PC-3 (cell line): ENCODE measurements around the gene ARL14EP. TPM values are rescaled to one million over a fixed set of nuclear protein-coding genes. Genes with fewer than 3 reads are reported as not detected.
A peak's percentile ranks its signal among the peaks of the same experiment; 100 is the strongest.

Experiments
- ATAC-seq: fragments of 200-7000 bp; cut with Tn5 transposase; 2 replicates; pipeline ENCODE4 v1.9.1; 2020; ENCODE audit warnings: mild to moderate bottlenecking, moderate library complexity
- Bru-seq: library from RNA; stranded (reverse); fragments of 400-500 nt; gene quantifications from one replicate; lab custom pipeline; 2021; lab: Mats Ljungman, UMichigan
- BruChase-seq, 2 experiments: library from RNA; stranded (reverse); fragments of 400-500 nt; gene quantifications; one replicate each; lab custom pipeline; 2021; lab: Mats Ljungman, UMichigan
- BruUV-seq: library from RNA; stranded (reverse); fragments of 400-500 nt; replicated peaks from 2 replicates; lab custom pipeline; 2021; lab: Mats Ljungman, UMichigan
- CTCF ChIA-PET: fragments of 300-600 bp; sonication (Branson Sonifier 250); formaldehyde crosslinking; loops from one replicate; lab custom pipeline; 2022; ENCODE audit warnings: antibody characterized with exemption; lab: Charles Lee
- POLR2A ChIA-PET: fragments of 300-600 bp; sonication (Branson Sonifier 250); formaldehyde crosslinking; loops from one replicate; lab custom pipeline; 2022; ENCODE audit warnings: antibody characterized with exemption; ENCODE audit not compliant: unreplicated experiment; lab: Charles Lee
- DNase-seq: peaks from one replicate; pipeline ENCODE4 v3.0.0-alpha.2; 2015
- H2AFZ ChIP-seq: fragments of 300-600 bp; sonication (generic); 2 replicates; pipeline ENCODE4 v1.6.0; 2016; ENCODE audit warnings: antibody characterized with exemption, low read length
- H3F3A ChIP-seq: fragments of 300-600 bp; sonication (generic); one replicate; pipeline ENCODE4 v1.6.0; 2017; ENCODE audit warnings: antibody characterized with exemption, low read length, control low read depth, mild to moderate bottlenecking; ENCODE audit not compliant: unreplicated experiment
- H3K27ac ChIP-seq: fragments of 300-600 bp; sonication (generic); 2 replicates; pipeline ENCODE4 v1.5.1; 2016; ENCODE audit warnings: mild to moderate bottlenecking, low read length
- H3K27me3 ChIP-seq: fragments of 300-600 bp; sonication (generic); 2 replicates; pipeline ENCODE4 v1.6.1; 2016; ENCODE audit warnings: low read length, mixed read lengths
- H3K36me3 ChIP-seq: fragments of 300-600 bp; sonication (generic); 2 replicates; pipeline ENCODE4 v1.6.1; 2016; ENCODE audit warnings: low read depth, mixed run types, low read length, mixed read lengths
- H3K4me1 ChIP-seq: fragments of 300-600 bp; sonication (generic); 2 replicates; pipeline ENCODE4 v1.5.1; 2016; ENCODE audit warnings: low read length; ENCODE audit not compliant: insufficient read depth
- H3K4me2 ChIP-seq: fragments of 300-600 bp; sonication (generic); 2 replicates; pipeline ENCODE4 v1.6.0; 2016; ENCODE audit warnings: low read length
- H3K4me3 ChIP-seq: fragments of 300-600 bp; sonication (generic); 2 replicates; pipeline ENCODE4 v1.5.1; 2016; ENCODE audit warnings: mild to moderate bottlenecking, low read length, mixed read lengths
- H3K79me2 ChIP-seq: fragments of 300-600 bp; sonication (generic); 2 replicates; pipeline ENCODE4 v1.6.1; 2017; ENCODE audit warnings: low read length, mixed read lengths
- H3K9ac ChIP-seq: fragments of 300-600 bp; sonication (generic); 2 replicates; pipeline ENCODE4 v1.6.0; 2016; ENCODE audit warnings: mild to moderate bottlenecking, low read length
- H3K9me2 ChIP-seq: fragments of 300-600 bp; sonication (generic); replicated peaks from 2 replicates; pipeline ENCODE4 v1.6.1; 2016; ENCODE audit warnings: mixed run types, low read length, mixed read lengths
- H3K9me3 ChIP-seq: fragments of 300-600 bp; sonication (generic); 2 replicates; pipeline ENCODE4 v1.6.1; 2016; ENCODE audit warnings: low read length, mixed read lengths
- H4K20me1 ChIP-seq: fragments of 300-600 bp; sonication (generic); 2 replicates; pipeline ENCODE4 v1.6.1; 2016; ENCODE audit warnings: low read length, mixed read lengths
- CTCF ChIP-seq: fragments of 300-600 bp; sonication (generic); conservative IDR thresholded peaks from 2 replicates; pipeline ENCODE4 v1.5.1; 2017; ENCODE audit warnings: antibody characterized with exemption, low read depth, mild to moderate bottlenecking, low read length
- EZH2 ChIP-seq: fragments of 300-600 bp; sonication (generic); IDR thresholded peaks from one replicate; pipeline ENCODE4 v1.6.1; 2017; ENCODE audit warnings: antibody characterized with exemption, mild to moderate bottlenecking, low read length; ENCODE audit not compliant: unreplicated experiment
- EZH2phosphoT487 ChIP-seq: fragments of 300-600 bp; sonication (generic); IDR thresholded peaks from 2 replicates; pipeline ENCODE4 v1.6.1; 2018; ENCODE audit warnings: mild to moderate bottlenecking, antibody characterized with exemption, low read length, borderline replicate concordance
- intact Hi-C: fragments of 100-400 bp; cut with micrococcal nuclease; formaldehyde crosslinking; loops from 2 replicates; pipeline ENCODE4 v1.9.0; 2023
- long read RNA-seq: library from polyadenylated mRNA; unstranded; transcript quantifications from one replicate; pipeline ENCODE4 v2.0.0, GENCODE V29; 2021; ENCODE audit not compliant: unreplicated experiment
- total RNA-seq: library from RNA; depleted of rRNA; stranded (reverse); fragments of >200 nt; gene quantifications from 2 replicates; pipeline ENCODE4 v1.2.3, GENCODE V29; 2014; rRNA removed

Gene ARL14EP
- total RNA-seq (8.4 and 10.7 TPM in 2 replicates), Bru-seq, nascent RNA (percentile 88 among the genes with signal in this experiment), BruChase-seq, experiment 1, labeled RNA remaining after a 6-hour chase (percentile 82 among the genes with signal in this experiment), BruChase-seq, experiment 2, labeled RNA remaining after a 2-hour chase (percentile 90 among the genes with signal in this experiment)
- long read RNA-seq, transcript ARL14EP-201 (4 exons, 2,430 nt), result major isoform, 73 of 84 reads
- long read RNA-seq, partial matches to known transcripts, result 6 of 84 reads
- long read RNA-seq, other reads (novel, unspliced or antisense), result 4 of 84 reads

DNA sequence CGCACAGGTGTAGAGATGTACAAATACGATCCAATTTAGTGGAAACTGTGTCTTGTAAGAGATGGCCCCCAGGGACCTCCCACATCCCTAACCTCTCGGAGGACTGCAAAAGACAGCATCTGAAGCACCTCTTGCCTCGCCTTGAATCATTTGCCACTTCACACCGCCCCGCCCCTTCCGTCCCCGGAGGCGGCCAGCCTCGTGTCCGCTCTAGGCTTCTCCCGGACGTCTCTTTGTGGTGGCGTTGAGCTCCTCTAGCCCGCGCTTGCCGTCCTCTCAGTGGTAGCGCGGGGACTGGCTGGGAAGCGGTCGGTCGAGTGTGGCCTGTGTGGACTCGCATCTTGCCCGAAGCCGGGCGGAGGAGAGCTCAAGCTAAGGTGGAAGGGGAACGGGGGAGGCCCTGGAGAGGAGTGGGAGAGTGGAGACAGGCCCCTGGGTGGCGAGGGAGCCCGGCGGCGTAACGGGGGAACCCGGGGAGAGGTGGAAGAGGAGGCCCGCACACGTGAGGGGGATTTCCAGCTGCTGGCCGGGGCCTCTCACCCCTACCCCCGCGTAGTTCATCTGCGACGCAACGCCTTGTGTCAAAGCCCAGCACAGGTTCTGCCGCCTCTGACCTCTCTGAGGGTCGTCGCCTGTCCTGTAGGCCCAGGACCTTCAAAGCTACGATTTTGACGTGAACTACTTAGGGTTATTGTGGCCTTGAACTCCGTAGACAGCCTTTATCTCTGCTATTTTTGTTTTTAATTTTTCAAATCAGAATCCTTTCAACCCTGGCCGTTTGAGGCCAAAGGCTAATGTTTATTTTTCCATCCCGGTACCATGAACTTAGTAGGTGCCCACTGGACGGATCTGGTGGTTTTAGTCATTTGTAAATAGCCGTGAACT is at the start of gene ARL14EP:
ARL14EP (plus strand) TSS at position 279 of the 885 bp plus-strand sequence. CDS start 7,845 bp downstream, outside the sequence.
- Histone ChIP-seq H3K9me2 (no peaks in the 10 kb centered on the region), H2AFZ (peak within 1 kb of the TSS; percentile 97), H3K9ac (peak within 1 kb of the TSS; percentile 95), H3K9me3 (no peaks in the 10 kb centered on the region), H3F3A (no peaks in the 10 kb centered on the region), H3K36me3 (no peaks in the 10 kb centered on the region), H3K27ac (peak within 1 kb of the TSS; percentile 48), H3K4me1 (peaks cover 18% of the 10 kb centered on the region), H3K27me3 (no peaks in the 10 kb centered on the region), H3K4me2 (peak within 1 kb of the TSS; percentile 99), H3K4me3 (peak within 1 kb of the TSS; percentile 99), H3K79me2 (peaks cover 46% of the 10 kb centered on the region), H4K20me1 (no peaks in the 10 kb centered on the region)
- intact Hi-C loops, result no loop called here
- ChIA-PET POLR2A (interaction anchor here (0.6 to 0.7 kb wide), 2 partner anchors 13 to 1666 kb away, joined by 3 read pairs; no protein-coding TSS in a partner anchor), CTCF (no interaction called here)
- DNase-seq (peak; percentile 93), ATAC-seq (peak; percentile 98)
- TSS peak; percentile 72 for BruUV-seq
- TF ChIP-seq CTCF, result no peak
- no peak for TF ChIP-seq EZH2
- no peak for TF ChIP-seq EZH2phosphoT487

- H3K9me3 ChIP-seq, result no peaks in the 10 kb centered on the region
- H4K20me1 ChIP-seq, result no peaks in the 10 kb centered on the region
- H3K4me1 ChIP-seq, result no peaks in the 10 kb centered on the region
- ATAC-seq (no peak), DNase-seq (no peak)
- H3K9ac ChIP-seq, result no peak overlapping the region
- no TSS peak for BruUV-seq
- no peaks in the 10 kb centered on the region for H3K9me2 ChIP-seq
- intact Hi-C loops, result no loop called here
- no peak overlapping the region for H3K4me3 ChIP-seq
- H2AFZ ChIP-seq, result no peak overlapping the region
- H3K27me3 ChIP-seq, result no peaks in the 10 kb centered on the region; the same call in 1 of the 2 replicates
- no peak for TF ChIP-seq EZH2
- no peak for TF ChIP-seq CTCF
- H3F3A ChIP-seq, result no peaks in the 10 kb centered on the region
- no peaks in the 10 kb centered on the region for H3K36me3 ChIP-seq
- no peak overlapping the region for H3K27ac ChIP-seq
- ChIA-PET CTCF (no interaction called here), POLR2A (no interaction called here)
- no peak overlapping the region for H3K4me2 ChIP-seq
- no peaks in the 10 kb centered on the region for H3K79me2 ChIP-seq
These were observed 45.7 kb upstream of the ARL14EP start for GRCh38 chr11:30277176-30277575.
